GM12878 (cell line): ENCODE results near the gene AADAT. TPM values are rescaled to one million over a fixed set of nuclear protein-coding genes. Genes with fewer than 3 reads are reported as not detected.

Experiments used
- ATAC-seq: fragments of 200-7000 bp; cut with Tn5 transposase; 3 replicates; pipeline ENCODE4 v1.9.1; 2020; ENCODE audit warnings: mild to moderate bottlenecking, moderate library complexity
- BruUV-seq: library from RNA; stranded (reverse); fragments of 400-500 nt; replicated peaks from 2 replicates; lab custom pipeline; 2021; lab: Mats Ljungman, UMichigan
- CTCF ChIA-PET: fragments of 300-600 bp; sonication (Branson Sonifier 250); formaldehyde crosslinking; extraction: SDS; loops from one replicate; lab custom pipeline; 2021; ENCODE audit warnings: inconsistent platforms; lab: Yijun Ruan, JAX
- POLR2A ChIA-PET: fragments of 350-600 bp; formaldehyde crosslinking; extraction: SDS; loops from one replicate; lab custom pipeline; 2021; ENCODE audit warnings: inconsistent platforms; lab: Charles Lee
- RAD21 ChIA-PET: fragments of 300-600 bp; sonication (Branson Sonifier 250); formaldehyde crosslinking; loops from one replicate; lab custom pipeline; 2023; ENCODE audit warnings: antibody characterized with exemption; ENCODE audit not compliant: unreplicated experiment; lab: Charles Lee
- SMC1A ChIA-PET: fragments of 300-600 bp; sonication (Branson Sonifier 250); formaldehyde crosslinking; loops from one replicate; lab custom pipeline; 2023; ENCODE audit not compliant: unreplicated experiment, uncharacterized antibody; lab: Charles Lee
- DNase-seq: peaks from one replicate; pipeline ENCODE4 v3.0.0-alpha.2; 2011; ENCODE audit warnings: low read depth, low spot score
- FAIRE-seq: peaks from 3 replicates; lab custom pipeline; 2011; peaks lifted over from hg19 to GRCh38; lab: Jason Lieb, UNC
- H2AFZ ChIP-seq: 2 replicates; pipeline ENCODE4 v1.6.0; 2011; ENCODE audit warnings: low read depth, low read length, control low read depth; ENCODE audit not compliant: control insufficient read depth
- H3K27ac ChIP-seq: 2 replicates; pipeline ENCODE4 v1.5.1; 2011; ENCODE audit warnings: control low read depth; ENCODE audit not compliant: control insufficient read depth, insufficient read depth
- H3K27me3 ChIP-seq, 2 experiments: replicated peaks in 1 of 2; 2 replicates each; pipeline versions ENCODE4 v1.6.0 to v1.6.1; 2011; ENCODE audit warnings: low read length in 1 of 2; ENCODE audit not compliant: control insufficient read depth in 2 of 2, insufficient read depth in 2 of 2
- H3K36me3 ChIP-seq, 2 experiments: 2 replicates each; pipeline ENCODE4 v1.5.1; 2011; ENCODE audit warnings: low read length in 1 of 2; ENCODE audit not compliant: control insufficient read depth in 2 of 2, insufficient read depth in 2 of 2
- H3K4me1 ChIP-seq: 2 replicates; pipeline ENCODE4 v1.6.1; 2011; ENCODE audit warnings: mild to moderate bottlenecking, low read length, moderate library complexity, mixed read lengths; ENCODE audit not compliant: control insufficient read depth, insufficient read depth
- H3K4me2 ChIP-seq: 2 replicates; pipeline ENCODE4 v1.6.0; 2011; ENCODE audit warnings: control low read depth; ENCODE audit not compliant: control insufficient read depth, insufficient read depth
- H3K4me3 ChIP-seq: fragments of 200-600 bp; sonication (generic); 2 replicates; pipeline ENCODE4 v1.5.1; 2016
- H3K79me2 ChIP-seq: 2 replicates; pipeline ENCODE4 v1.6.0; 2011; ENCODE audit warnings: low read length; ENCODE audit not compliant: control insufficient read depth, insufficient read depth
- H3K9ac ChIP-seq: 2 replicates; pipeline ENCODE4 v1.8.0; 2011; ENCODE audit warnings: low read length, control low read depth, mixed read lengths; ENCODE audit not compliant: control insufficient read depth, insufficient read depth
- H3K9me3 ChIP-seq: replicated peaks from 3 replicates; pipeline ENCODE4 v1.5.1; 2011; ENCODE audit warnings: mild to moderate bottlenecking, low read length; ENCODE audit not compliant: control insufficient read depth, insufficient read depth
- H4K20me1 ChIP-seq: 2 replicates; pipeline ENCODE4 v1.6.0; 2011; ENCODE audit not compliant: control insufficient read depth, insufficient read depth
- BRCA1 ChIP-seq: IDR thresholded peaks from 2 replicates; pipeline ENCODE4 v1.6.1; 2011; ENCODE audit warnings: low read depth, low read length, improper control_type of control experiment
- CTCF ChIP-seq, 3 experiments: IDR thresholded peaks in 2 of 3; conservative IDR thresholded peaks in 1 of 3; 2 replicates each; pipeline ENCODE4 v1.5.1; 2011; ENCODE audit warnings: low read depth in 3 of 3, low read length in 3 of 3, mild to moderate bottlenecking in 3 of 3, control low read depth in 2 of 3, moderate library complexity in 2 of 3, inconsistent platforms in 1 of 3, mixed read lengths in 1 of 3; ENCODE audit not compliant: control insufficient read depth in 2 of 3, insufficient read depth in 1 of 3; ENCODE audit errors: extremely low read depth in 1 of 3
- E2F4 ChIP-seq: IDR thresholded peaks from 2 replicates; pipeline ENCODE4 v1.6.1; 2012; ENCODE audit warnings: low read depth, low read length, improper control_type of control experiment
- IKZF1 ChIP-seq: fragments of 450-650 bp; conservative IDR thresholded peaks from 2 replicates; pipeline ENCODE4 v1.6.1; 2017; ENCODE audit warnings: antibody characterized with exemption, mild to moderate bottlenecking
- PAX5 ChIP-seq: IDR thresholded peaks from 2 replicates; pipeline ENCODE4 v1.6.1; 2011; ENCODE audit warnings: low read depth, low read length, borderline replicate concordance
- ZNF592 ChIP-seq: fragments of 450-650 bp; IDR thresholded peaks from 2 replicates; pipeline ENCODE4 v1.6.1; 2017; ENCODE audit warnings: mild to moderate bottlenecking, moderate library complexity
- WGBS: methylation state at CpG from one replicate; pipeline ENCODE4 v1.1.6; 2016; ENCODE audit warnings: low lambda C conversion rate; ENCODE audit not compliant: insufficient replicate concordance, insufficient coverage; ENCODE audit errors: missing lambda C conversion rate; 5-methylcytosine and 5-hydroxymethylcytosine counted together
- in situ Hi-C: fragments of 300-500 bp; cut with MboI; formaldehyde crosslinking; loops from 9 replicates; pipeline ENCODE4 v1.14.3; 2018; ENCODE audit warnings: mixed read lengths
- intact Hi-C: fragments of 100-400 bp; cut with micrococcal nuclease; formaldehyde crosslinking; loops from one replicate; pipeline ENCODE4 v1.14.2; 2022; ENCODE audit not compliant: unreplicated experiment
- polyA plus RNA-seq, 11 experiments: library from polyadenylated mRNA; depleted of rRNA in 4 of 11; unstranded in 6 of 11; stranded (reverse) in 5 of 11; fragments of >200 nt; fragmentation: Nextera tagmentation in 4 of 11; fragmentation: Illumina TruSeq in 1 of 11; extraction: Ambion mirVana in 4 of 11; extraction: Trizol in 1 of 11; gene quantifications; 1 replicate in 1 of 11; 2 replicates in 10 of 11; pipeline versions ENCODE4 v1.2.1 to v1.2.3, GENCODE V29; 2011 to 2016; ENCODE audit warnings: inconsistent platforms in 2 of 11, missing spikeins in 2 of 11, low read depth in 1 of 11
- total RNA-seq, 4 experiments: library from RNA; depleted of rRNA in 3 of 4; stranded (reverse); fragments of >200 nt in 3 of 4; fragmentation: Illumina TruSeq in 1 of 4; extraction: Trizol in 1 of 4; gene quantifications; 2 replicates each; pipeline versions ENCODE4 v1.2.1 to v1.2.3, GENCODE V29; 2013 to 2021

AADAT gene
- total and polyA plus RNA-seq, 10 of the 15 experiments (the other 5 are each of a cell fraction or from before 2014, with no cell fraction given), result not detected

GRCh38 chr4:170049766-170050165, 40.0 kb downstream of the AADAT start:
- Histone ChIP-seq H3K4me3 (no peak overlapping the region), H3K9ac (no peak overlapping the region), H3K79me2 (no peaks in the 10 kb centered on the region), H3K27ac (no peak overlapping the region), H3K4me1 (no peaks in the 10 kb centered on the region), H3K36me3 (no peaks in the 10 kb centered on the region), H4K20me1 (no peaks in the 10 kb centered on the region), H3K4me2 (no peak overlapping the region), H3K9me3 (no peaks in the 10 kb centered on the region), H2AFZ (no peak overlapping the region), H3K27me3 (no peaks in the 10 kb centered on the region)
- ATAC-seq, result no peak
- BruUV-seq, result no TSS peak
- ChIA-PET RAD21 (no interaction called here), POLR2A (no interaction called here), CTCF (interaction anchor here (0.6 to 2.9 kb wide), 6 partner anchors 226 to 437 kb away, joined by 3 to 23 read pairs (median 4); partner anchors contain the start of gene NEK1), SMC1A (interaction anchor here (0.6 kb wide), 1 partner anchor 1324 kb away, joined by 3 read pairs; no protein-coding TSS in a partner anchor)
- WGBS, result 64% methylated on average over 6 of the region's 6 CpGs
- no peak for TF ChIP-seq BRCA1
- no peak for TF ChIP-seq IKZF1
- no peak for TF ChIP-seq PAX5
- no peak for DNase-seq
- no peak for FAIRE-seq
- intact Hi-C loops (no loop called here), in situ Hi-C loops (loop anchor here (5.0 to 10.0 kb wide), 2 partner anchors 237 to 1125 kb away; no protein-coding TSS in a partner anchor)

GRCh38 chr4:170047771-170048354, 41.9 kb downstream of the AADAT start:
- Histone ChIP-seq H3K36me3 (no peaks in the 10 kb centered on the region), H2AFZ (no peak overlapping the region), H3K9ac (no peak overlapping the region), H3K9me3 (no peaks in the 10 kb centered on the region), H3K27ac (no peak overlapping the region), H3K4me2 (no peak overlapping the region), H3K4me3 (no peak overlapping the region), H3K79me2 (no peaks in the 10 kb centered on the region), H4K20me1 (no peaks in the 10 kb centered on the region), H3K27me3 (no peaks in the 10 kb centered on the region), H3K4me1 (no peaks in the 10 kb centered on the region)
- ATAC-seq (no peak; the same call in 2 of the 3 replicates), DNase-seq (no peak), FAIRE-seq (peak; percentile 54)
- intact Hi-C loops, result loop anchor here (1.0 to 2.0 kb wide), 2 partner anchors 238 to 435 kb away; partner anchors contain the start of gene NEK1
- ChIA-PET CTCF (interaction anchor here (0.6 to 2.9 kb wide), 8 partner anchors 10 to 1884 kb away, joined by 3 to 37 read pairs (median 4); partner anchors contain the start of gene NEK1), POLR2A (no interaction called here), SMC1A (interaction anchor here (0.7 to 2.0 kb wide), 4 partner anchors 14 to 434 kb away, joined by 3 to 24 read pairs (median 9); partner anchors contain the start of gene NEK1), RAD21 (interaction anchor here (1.6 to 1.8 kb wide), 2 partner anchors 238 to 435 kb away, joined by 12 to 13 read pairs; partner anchors contain the start of gene NEK1)
- in situ Hi-C loops, result loop anchor here (10.0 kb wide), 1 partner anchor 1123 kb away; no protein-coding TSS in a partner anchor
- WGBS, result 26% methylated on average over 4 of the region's 4 CpGs
- BruUV-seq, result no TSS peak
- TF ChIP-seq CTCF (IDR thresholded peaks at IDR 0.05 in 2 of 3, conservative IDR thresholded peaks at IDR 0.05 in 1 of 3; ENCODE audit: control insufficient read depth in 2 of 3, extremely low read depth in 1 of 3, insufficient read depth in 1 of 3, low read depth in 3 of 3, low read length in 3 of 3) (peak; percentile 63 to 79 (median 75)), ZNF592 (0 out of 2 replicates have a peak, but pooled peaks have one; percentile 24), E2F4 (no peak)
